Renal pelvis (tissue), 4 donors: ENCODE data around the gene MPPE1. TPM values are rescaled to one million over a fixed set of nuclear protein-coding genes. Genes with fewer than 3 reads are reported as not detected.

Source experiments
- DNase-seq: peaks from one replicate; pipeline ENCODE4 v3.0.0-alpha.2; 2013
- polyA plus RNA-seq, 3 donors: library from polyadenylated mRNA; unstranded; fragments of 120-200 nt; gene quantifications; one replicate each; pipeline ENCODE4 v1.2.1, GENCODE V29; 2013; ENCODE audit not compliant: insufficient read length in 3 of 3

MPPE1 gene
- polyA plus RNA-seq, 3 donors = 40.7 to 55.9 (median 50.9) TPM

- no peak for DNase-seq
These were observed 20.6 kb downstream of the MPPE1 start for GRCh38 chr18:11887328-11888128.

GRCh38 chr18:11886577-11887110 lies 21.5 kb downstream of the MPPE1 start:
- no peak for DNase-seq

- no peak for DNase-seq
These were observed 22.7 kb downstream of the MPPE1 start for GRCh38 chr18:11885278-11885947.

GRCh38 chr18:11884396-11885030 lies 23.6 kb downstream of the MPPE1 start:
- no peak for DNase-seq

GRCh38 chr18:11883153-11883552 lies 25.0 kb downstream of the MPPE1 start:
- no peak for DNase-seq

- no peak for DNase-seq
These were observed 25.5 kb downstream of the MPPE1 start for GRCh38 chr18:11882636-11883035.

GRCh38 chr18:11880586-11881304 lies 27.4 kb downstream of the MPPE1 start:
- no peak for DNase-seq

GRCh38 chr18:11877497-11878135 lies 30.5 kb downstream of the MPPE1 start:
- DNase-seq = no peak

GRCh38 chr18:11874676-11875075 lies 33.4 kb downstream of the MPPE1 start:
- no peak for DNase-seq

GRCh38 chr18:11873670-11874340 lies 34.3 kb downstream of the MPPE1 start:
- DNase-seq = no peak

- no peak for DNase-seq
These were observed 35.5 kb downstream of the MPPE1 start for GRCh38 chr18:11872479-11873136.

- DNase-seq = no peak
These were observed 36.6 kb downstream of the MPPE1 start for GRCh38 chr18:11871501-11871900.

GRCh38 chr18:11868230-11868629 lies 39.9 kb downstream of the MPPE1 start:
- DNase-seq = no peak

GRCh38 chr18:11866764-11867163 lies 41.4 kb downstream of the MPPE1 start:
- DNase-seq = no peak

GRCh38 chr18:11866329-11866728 lies 41.8 kb downstream of the MPPE1 start:
- no peak for DNase-seq

GRCh38 chr18:11865071-11865470 lies 43.0 kb downstream of the MPPE1 start:
- DNase-seq = no peak

GRCh38 chr18:11864471-11864870 lies 43.6 kb downstream of the MPPE1 start:
- no peak for DNase-seq

GRCh38 chr18:11862468-11863137 lies 45.5 kb downstream of the MPPE1 start:
- no peak for DNase-seq

GRCh38 chr18:11861583-11862288 lies 46.4 kb downstream of the MPPE1 start:
- DNase-seq = no peak
